AG08395 (cell line): Measurements from ENCODE around the gene OR8D1.
"Not testable (repeated sequence)": the region's sequence is repeated elsewhere in the genome, so short reads cannot be mapped to it uniquely, and the experiment has no call there.

Experiments
- DNase-seq: peaks from one replicate; pipeline ENCODE4 v3.0.0; 2012; ENCODE audit warnings: mixed read lengths, low spot score

The OR8D1 gene

DNA sequence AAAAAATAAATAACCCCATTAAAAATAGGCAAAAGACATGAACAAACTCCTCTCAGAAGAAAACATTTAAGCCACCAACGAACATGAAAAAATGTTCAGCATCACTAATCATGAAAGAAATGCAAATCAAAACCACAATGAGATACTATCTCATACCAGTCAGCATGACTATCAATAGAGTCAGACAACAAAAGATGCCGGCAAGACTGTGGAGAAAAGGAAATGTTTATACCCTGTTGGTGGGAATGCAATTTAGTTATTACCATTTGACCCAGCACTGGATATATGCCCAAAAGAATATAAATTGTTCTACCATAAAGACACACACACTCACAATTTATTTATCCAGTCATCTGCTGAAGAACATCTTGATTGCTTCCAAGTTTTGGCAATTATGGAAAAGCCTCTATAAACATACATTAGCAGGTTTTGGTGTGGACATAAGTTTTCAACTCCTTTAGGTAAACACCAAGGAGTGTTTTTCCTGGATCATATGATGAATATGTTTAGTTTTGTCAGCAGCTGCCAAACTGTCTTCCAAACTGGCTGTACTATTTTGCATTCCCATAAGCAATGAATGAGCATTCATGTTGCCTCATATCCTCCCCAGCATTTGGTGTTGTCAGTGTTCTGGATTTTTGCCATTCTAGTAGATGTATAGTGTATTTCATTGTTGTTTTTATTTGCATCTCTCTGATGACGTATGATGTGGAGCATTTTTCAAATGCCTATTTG is 28.0 kb downstream of the OR8D1 start:
- DNase-seq: no peak

GRCh38 chr11:124278261-124278660 is 35.5 kb downstream of the OR8D1 start:
- DNase-seq: no peak

DNA sequence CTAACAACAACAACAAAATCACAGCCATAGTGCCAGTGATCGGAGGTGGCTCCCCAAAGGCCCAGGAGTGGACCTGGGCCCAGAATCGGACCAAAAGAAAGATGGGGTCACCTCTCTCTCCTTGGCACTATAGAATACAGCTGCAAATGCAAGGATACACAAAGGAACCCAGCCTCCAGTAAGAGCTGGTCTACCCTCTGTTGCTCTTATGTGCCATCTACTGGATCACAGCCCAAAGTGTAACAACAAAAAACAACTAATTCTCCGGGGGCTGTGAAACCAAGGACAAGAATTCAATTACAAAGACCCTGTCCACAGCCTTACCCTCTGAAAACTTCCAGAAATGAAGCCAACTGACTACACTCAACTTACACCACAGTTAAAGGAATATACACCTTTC is 35.9 kb downstream of the OR8D1 start:
- no peak for DNase-seq

DNA sequence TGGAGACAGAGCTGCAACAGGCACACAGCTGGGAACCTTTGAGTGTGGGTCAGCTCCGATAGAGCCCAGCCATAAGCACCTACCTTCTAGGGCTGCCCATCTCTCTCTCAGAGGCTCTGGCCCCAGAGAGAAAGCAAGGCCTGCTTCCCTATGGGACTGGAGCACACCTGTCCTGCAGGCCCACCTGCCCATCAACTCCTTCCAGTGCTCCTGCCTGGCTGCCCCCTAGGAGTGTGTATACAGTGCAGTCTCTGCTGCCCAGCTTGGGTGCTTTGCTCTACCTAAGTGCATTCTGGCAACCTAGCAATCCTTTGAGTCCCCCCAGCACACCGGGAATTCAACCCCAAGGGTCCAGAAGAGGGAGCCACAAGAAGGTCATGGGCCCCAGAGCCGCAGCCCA is 36.5 kb downstream of the OR8D1 start:
- no peak for DNase-seq

- no peak for DNase-seq
Observed at GRCh38 chr11:124276081-124276480, 37.7 kb downstream of the OR8D1 start.

DNA sequence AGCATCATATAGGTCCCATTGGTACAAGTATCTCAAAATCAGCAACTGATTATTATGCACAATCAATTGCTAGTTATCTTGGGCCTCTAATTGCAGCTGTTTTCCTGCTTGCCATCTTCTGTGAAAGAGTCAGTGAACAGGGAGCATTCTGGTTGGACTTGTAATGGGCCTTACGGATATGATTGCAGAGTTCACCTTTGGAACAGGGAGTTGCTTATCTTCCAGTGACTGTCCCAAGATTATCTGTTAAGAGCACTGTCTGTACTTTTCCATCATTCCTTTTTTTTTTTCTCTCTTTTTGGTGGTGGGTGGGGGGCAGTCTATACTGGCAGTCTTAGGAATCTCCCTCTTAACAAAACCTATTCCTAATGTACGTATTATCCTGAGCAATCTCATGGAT is 39.7 kb downstream of the OR8D1 start:
- DNase-seq: no peak

- not testable (repeated sequence) for DNase-seq
Observed at GRCh38 chr11:124270886-124271285, 42.9 kb downstream of the OR8D1 start.

DNA sequence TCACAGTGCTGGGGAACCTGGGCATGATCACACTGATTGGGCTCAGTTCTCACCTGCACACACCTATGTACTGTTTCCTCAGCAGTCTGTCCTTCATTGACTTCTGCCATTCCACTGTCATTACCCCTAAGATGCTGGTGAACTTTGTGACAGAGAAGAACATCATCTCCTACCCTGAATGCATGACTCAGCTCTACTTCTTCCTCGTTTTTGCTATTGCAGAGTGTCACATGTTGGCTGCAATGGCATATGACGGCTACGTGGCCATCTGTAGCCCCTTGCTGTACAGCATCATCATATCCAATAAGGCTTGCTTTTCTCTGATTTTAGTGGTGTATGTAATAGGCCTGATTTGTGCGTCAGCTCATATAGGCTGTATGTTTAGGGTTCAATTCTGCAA is 48.7 kb downstream of the OR8D1 start:
- DNase-seq: not testable (repeated sequence)

DNA sequence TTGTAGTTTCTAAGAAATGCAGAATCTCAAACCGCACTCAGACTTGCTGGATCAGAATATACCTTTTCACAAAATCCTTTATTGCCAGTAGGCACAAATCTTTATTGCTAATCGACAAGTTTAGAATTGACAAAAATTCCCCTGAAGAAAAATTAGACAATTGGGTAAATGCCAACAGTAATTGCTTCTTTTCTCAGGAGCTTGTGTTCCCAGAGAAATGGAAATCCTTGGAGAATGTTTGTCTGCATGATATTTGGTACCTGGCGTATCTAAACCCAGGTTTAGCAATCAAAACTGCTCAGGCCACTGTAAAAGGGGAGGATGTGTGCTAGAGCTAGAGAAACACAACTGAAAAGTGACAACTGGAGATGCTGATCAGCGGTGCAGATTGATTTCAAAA is 57.7 kb downstream of the OR8D1 start, which contains the start of gene OR8G5:
TSS of gene OR8G5 (plus strand) at position 301 of the 400 bp plus-strand sequence. CDS start 8,556 bp downstream, outside the sequence.
- DNase-seq: no peak
